HG03521 (cell line): Measurements from ENCODE around the gene METRN.
A peak's percentile ranks its signal among the peaks of the same experiment; 100 is the strongest.
"Not testable (repeated sequence)": the region's sequence is repeated elsewhere in the genome, so short reads cannot be mapped to it uniquely, and the experiment has no call there.

ENCODE experiments used
- ATAC-seq: cut with Tn5 transposase; IDR thresholded peaks from one replicate; pipeline ENCODE4 v1.9.1; 2021; ENCODE audit warnings: mild to moderate bottlenecking, moderate library complexity; ENCODE audit not compliant: unreplicated experiment

Gene METRN

GRCh38 chr16:708959-709358 lies 6.0 kb upstream of the METRN start:
- ATAC-seq: no peak

- ATAC-seq: no peak
Observed at GRCh38 chr16:709566-710499, 5.1 kb upstream of the METRN start.

GRCh38 chr16:710500-711075 lies 4.3 kb upstream of the METRN start:
- no peak for ATAC-seq

- ATAC-seq: no peak
Observed at GRCh38 chr16:711084-711483, 3.8 kb upstream of the METRN start.

GRCh38 chr16:711548-712320 lies 3.2 kb upstream of the METRN start:
- ATAC-seq: no peak

GRCh38 chr16:712740-713250 lies 2.1 kb upstream of the METRN start:
- ATAC-seq: not testable (repeated sequence)

- no peak for ATAC-seq
Observed at GRCh38 chr16:714079-714478, 839 bp upstream of the METRN start.

GRCh38 chr16:715477-716199 lies 720 bp downstream of the METRN start:
- ATAC-seq: no peak

- no peak for ATAC-seq
Observed at GRCh38 chr16:716200-716568, 1.3 kb downstream of the METRN start.

GRCh38 chr16:716768-717325 lies 1.9 kb downstream of the METRN start:
- no peak for ATAC-seq

- no peak for ATAC-seq
Observed at GRCh38 chr16:717450-718245, 2.7 kb downstream of the METRN start.

- ATAC-seq: no peak
Observed at GRCh38 chr16:718389-718788, 3.5 kb downstream of the METRN start.

GRCh38 chr16:718922-719321 lies 4.0 kb downstream of the METRN start:
- ATAC-seq: no peak

GRCh38 chr16:719815-720446 lies 5.0 kb downstream of the METRN start:
- ATAC-seq: no peak

GRCh38 chr16:720447-720989 lies 5.6 kb downstream of the METRN start:
- ATAC-seq: peak; percentile 5

GRCh38 chr16:720990-721764 lies 6.3 kb downstream of the METRN start, which contains the start of gene ANTKMT:
Gene ANTKMT (plus strand): TSS chr16:721146. CDS start chr16:721275, 129 bp downstream.
- ATAC-seq: peak; percentile 61

- no peak for ATAC-seq
Observed at GRCh38 chr16:721765-722540, 7.0 kb downstream of the METRN start.
